ENCODE results near the gene AMIGO1.

AMIGO1 gene

GRCh38 chr1:109490029-109490933 is 19.2 kb downstream of the AMIGO1 start:
- peak; percentile 72 for DNase-seq (ENCODE audit: insufficient read length, low spot score)
- FAIRE-seq, result no peak
- TF ChIP-seq, protein P1, sequence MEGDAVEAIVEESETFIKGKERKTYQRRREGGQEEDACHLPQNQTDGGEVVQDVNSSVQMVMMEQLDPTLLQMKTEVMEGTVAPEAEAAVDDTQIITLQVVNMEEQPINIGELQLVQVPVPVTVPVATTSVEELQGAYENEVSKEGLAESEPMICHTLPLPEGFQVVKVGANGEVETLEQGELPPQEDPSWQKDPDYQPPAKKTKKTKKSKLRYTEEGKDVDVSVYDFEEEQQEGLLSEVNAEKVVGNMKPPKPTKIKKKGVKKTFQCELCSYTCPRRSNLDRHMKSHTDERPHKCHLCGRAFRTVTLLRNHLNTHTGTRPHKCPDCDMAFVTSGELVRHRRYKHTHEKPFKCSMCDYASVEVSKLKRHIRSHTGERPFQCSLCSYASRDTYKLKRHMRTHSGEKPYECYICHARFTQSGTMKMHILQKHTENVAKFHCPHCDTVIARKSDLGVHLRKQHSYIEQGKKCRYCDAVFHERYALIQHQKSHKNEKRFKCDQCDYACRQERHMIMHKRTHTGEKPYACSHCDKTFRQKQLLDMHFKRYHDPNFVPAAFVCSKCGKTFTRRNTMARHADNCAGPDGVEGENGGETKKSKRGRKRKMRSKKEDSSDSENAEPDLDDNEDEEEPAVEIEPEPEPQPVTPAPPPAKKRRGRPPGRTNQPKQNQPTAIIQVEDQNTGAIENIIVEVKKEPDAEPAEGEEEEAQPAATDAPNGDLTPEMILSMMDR (IDR thresholded peaks at IDR 0.05; ENCODE audit: insufficient read depth, missing control alignments), result peak; percentile 82

DNA sequence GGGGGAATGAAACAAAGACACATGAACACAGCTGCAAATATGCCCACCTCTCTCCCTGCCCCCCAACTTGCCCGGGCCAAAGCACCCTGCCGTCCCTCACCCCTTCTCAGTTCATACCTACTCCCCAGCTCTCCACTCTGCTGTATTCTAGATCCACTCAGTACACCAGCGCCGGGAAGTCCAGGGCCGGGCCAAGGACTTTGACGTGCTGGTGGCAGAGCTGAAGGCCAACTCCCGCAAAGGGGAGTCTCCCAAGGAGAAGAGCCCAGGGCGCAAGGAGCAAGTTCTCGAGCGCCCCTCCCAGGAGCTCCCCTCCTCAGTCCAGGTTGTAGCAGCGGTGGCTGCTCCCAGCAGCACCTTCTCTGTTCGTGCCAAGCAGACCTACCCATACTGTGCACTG is 20.8 kb downstream of the AMIGO1 start:
- TF ChIP-seq, protein P1 (IDR thresholded peaks at IDR 0.05; ENCODE audit: insufficient read depth, missing control alignments), result no peak
- DNase-seq (ENCODE audit: insufficient read length, low spot score) (no peak), FAIRE-seq (no peak)

GRCh38 chr1:109488201-109488600 is 21.3 kb downstream of the AMIGO1 start:
- DNase-seq (ENCODE audit: insufficient read length, low spot score) (no peak), FAIRE-seq (no peak)
- TF ChIP-seq, protein P1 (IDR thresholded peaks at IDR 0.05; ENCODE audit: insufficient read depth, missing control alignments), result no peak

DNA sequence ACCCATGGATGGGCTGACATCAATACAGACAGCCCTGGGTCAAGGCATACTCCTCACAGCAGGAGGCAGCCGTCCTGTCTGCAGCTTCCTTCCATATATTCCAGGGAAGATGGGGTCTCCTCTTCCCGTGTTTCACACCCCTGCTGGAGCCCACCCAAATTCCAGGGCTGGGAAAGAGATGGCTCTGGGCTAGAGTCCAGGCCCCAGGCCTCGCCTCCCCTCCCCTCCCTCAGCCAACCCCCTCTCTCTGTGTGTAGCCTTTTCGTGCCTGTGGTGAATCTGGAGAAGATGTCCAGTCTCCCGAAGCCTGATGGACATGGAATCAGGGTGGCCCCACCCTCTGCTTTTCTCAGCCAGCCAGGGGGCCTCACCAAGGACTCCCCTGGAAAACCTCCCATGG is 22.3 kb downstream of the AMIGO1 start:
- FAIRE-seq, result no peak
- DNase-seq (ENCODE audit: insufficient read length, low spot score), result no peak
- TF ChIP-seq, protein P1 (IDR thresholded peaks at IDR 0.05; ENCODE audit: insufficient read depth, missing control alignments), result no peak

DNA sequence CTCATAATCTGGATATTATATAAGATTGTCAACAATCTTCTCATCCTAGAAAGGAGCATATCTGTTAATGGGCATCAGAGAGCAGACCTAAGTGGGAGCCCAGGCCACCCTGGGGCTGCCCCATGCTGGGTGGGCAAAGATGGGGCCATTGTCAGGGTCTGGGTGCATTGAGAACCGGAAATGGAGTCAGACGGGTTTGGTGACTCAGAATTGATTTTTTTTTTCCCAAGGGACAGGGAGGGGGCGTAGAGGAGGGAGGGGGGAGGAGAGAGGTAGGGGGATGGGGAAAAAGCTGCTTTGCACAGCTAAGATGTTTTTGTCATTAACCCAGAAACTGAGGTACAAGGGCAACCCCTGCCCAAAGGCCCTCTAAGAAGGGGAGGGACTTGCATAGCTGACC is 24.5 kb downstream of the AMIGO1 start:
- no peak for DNase-seq (ENCODE audit: insufficient read length, low spot score)
- TF ChIP-seq, protein P1 (IDR thresholded peaks at IDR 0.05; ENCODE audit: insufficient read depth, missing control alignments), result no peak
- no peak for FAIRE-seq

- DNase-seq (ENCODE audit: insufficient read length, low spot score) (no peak), FAIRE-seq (no peak)
- TF ChIP-seq, protein P1 (IDR thresholded peaks at IDR 0.05; ENCODE audit: insufficient read depth, missing control alignments), result no peak
These were observed 25.0 kb downstream of the AMIGO1 start for GRCh38 chr1:109484519-109484975.
